Stimulated activated CD4-positive, alpha-beta T cell treated with anti-CD3 and anti-CD28 coated beads, Interleukin-1b, Interleukin-23, amount 100 ng/mL, for 48 hours (primary cell): ENCODE results near the gene DCAF8L2.
"Not testable (repeated sequence)": the region's sequence is repeated elsewhere in the genome, so short reads cannot be mapped to it uniquely, and the experiment has no call there.

Source experiments
- DNase-seq: peaks from one replicate; pipeline ENCODE4 v3.0.0-alpha.2; 2020

DCAF8L2 gene

DNA sequence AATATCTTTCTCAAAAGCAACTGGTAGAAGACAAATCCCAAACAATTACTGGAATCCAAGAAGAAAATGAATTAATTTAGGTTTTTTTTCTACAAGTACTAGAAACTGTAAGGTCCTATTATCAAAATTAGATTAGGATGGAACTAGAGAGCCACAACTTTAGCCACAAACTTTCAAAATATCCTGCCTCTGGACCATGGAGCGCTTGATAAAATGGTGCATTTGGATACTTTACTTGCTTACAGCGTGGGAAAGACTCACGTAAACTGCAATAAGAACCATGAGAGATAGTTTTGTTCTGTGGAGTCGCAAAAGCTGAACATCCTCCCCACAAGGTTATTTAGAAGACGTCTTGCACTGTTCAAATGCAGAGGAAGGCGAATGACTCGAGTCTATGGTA, at the start of gene DCAF8L2:
Gene DCAF8L2 (plus strand): TSS at position 301 of the 400 bp plus-strand sequence. CDS start 156,552 bp downstream, outside the sequence.
- no peak for DNase-seq

- not testable (repeated sequence) for DNase-seq
Measured at GRCh38 chrX:27541161-27541560, 49.0 kb upstream of the DCAF8L2 start.

- no peak for DNase-seq
Measured at GRCh38 chrX:27548624-27549023, 41.5 kb upstream of the DCAF8L2 start.

- no peak for DNase-seq
Measured at GRCh38 chrX:27549688-27550087, 40.5 kb upstream of the DCAF8L2 start.

- no peak for DNase-seq
Measured at GRCh38 chrX:27555514-27555913, 34.6 kb upstream of the DCAF8L2 start.

DNA sequence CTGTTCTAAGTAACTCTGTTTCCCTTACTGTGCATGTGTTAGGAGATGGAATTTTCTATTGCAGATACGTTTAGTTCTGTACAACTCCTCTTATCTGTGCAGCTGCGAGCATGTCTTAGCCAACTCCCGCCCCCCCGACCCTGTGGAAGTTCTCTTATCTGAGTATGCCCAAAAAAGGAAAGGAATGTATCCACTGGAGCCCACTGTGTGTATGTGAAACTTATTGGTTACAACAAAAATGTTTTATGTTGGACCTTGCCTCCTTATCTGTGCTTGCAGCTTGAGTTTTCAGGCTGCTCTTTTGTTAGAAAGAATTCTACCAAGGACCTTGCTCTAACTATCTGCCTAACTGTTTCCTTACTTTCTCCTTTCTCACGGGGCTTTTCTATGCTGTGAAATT, 24.2 kb upstream of the DCAF8L2 start:
- DNase-seq = no peak

DNA sequence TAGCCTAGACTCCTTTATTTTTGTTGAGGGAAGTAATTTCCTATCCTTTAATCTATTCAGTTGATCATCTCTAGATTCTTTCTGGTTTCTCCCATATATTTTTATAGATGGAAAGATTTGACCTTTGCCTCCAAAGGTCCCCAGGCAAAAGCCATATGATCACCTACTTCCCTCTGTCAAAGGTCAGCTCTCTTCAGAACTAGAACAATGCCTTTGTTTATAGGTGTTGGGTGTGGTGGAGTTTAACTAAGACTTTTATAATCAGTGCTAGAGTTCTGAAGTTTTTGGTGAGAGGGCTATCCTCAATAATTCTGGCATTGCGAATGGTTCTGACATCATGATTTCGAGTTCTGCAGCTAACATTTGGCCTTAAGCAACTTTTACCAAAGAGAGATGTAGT, 19.0 kb upstream of the DCAF8L2 start:
- DNase-seq = no peak

DNA sequence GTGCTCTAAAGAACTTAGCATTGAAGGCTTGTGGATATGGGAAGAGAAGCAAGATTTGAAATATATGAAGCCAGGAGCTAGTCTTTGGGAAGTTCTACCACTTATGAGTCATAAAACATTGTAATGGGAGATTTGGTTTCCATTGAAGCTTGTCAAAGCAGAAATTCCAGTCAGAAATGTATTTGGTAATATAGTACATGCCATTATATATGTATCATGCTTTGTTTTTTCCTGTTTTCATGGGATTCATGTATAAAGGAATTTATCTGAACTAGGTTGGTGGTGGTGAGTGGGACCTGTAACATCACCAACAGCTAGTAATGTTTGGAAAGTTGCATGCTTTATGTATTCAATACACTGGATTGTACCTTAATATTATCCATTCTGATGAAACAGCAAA, 14.6 kb upstream of the DCAF8L2 start:
- DNase-seq = no peak

GRCh38 chrX:27583976-27584375, 6.2 kb upstream of the DCAF8L2 start:
- DNase-seq = no peak

- DNase-seq = no peak
Measured at GRCh38 chrX:27591938-27592337, 1.8 kb downstream of the DCAF8L2 start.

DNA sequence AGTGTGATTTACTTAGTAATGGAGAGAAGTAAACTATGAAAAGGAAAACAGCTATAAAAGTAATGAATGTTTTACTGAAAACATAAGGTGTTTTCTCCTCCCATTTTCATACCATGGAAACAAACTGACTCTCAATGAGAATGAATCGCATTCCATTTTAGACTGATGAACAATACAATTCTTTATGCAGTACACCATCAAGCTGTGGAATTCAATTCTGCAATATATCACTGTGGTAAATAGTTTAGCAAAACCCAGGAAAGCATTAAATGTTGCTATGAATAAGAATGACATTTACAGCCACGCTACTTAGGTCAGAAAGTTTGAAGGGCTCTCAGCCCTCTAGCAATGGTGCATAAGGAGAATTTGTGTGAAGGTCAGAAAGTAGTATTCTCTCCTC, 7.4 kb downstream of the DCAF8L2 start:
- no peak for DNase-seq

DNA sequence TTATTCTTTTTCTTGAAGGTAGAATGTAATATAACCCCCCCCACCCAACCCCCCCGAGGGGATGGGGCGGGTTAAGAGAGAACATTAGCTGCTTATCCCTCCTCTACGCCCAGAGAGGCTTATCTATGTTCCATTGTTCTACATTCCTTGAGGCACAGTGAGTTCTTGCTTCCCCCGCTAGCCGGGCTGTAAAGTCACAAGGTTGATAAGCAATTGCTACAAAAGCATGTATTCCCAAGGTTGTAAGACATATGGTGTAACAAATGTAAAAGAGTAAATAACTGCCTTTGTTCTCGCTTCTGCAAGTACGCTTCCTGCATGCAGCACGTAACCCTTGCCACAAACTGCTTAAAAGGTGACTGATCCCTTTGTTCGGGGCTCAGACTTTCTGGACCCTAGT, 8.2 kb downstream of the DCAF8L2 start:
- no peak for DNase-seq

- no peak for DNase-seq
Measured at GRCh38 chrX:27599928-27600327, 9.8 kb downstream of the DCAF8L2 start.

DNA sequence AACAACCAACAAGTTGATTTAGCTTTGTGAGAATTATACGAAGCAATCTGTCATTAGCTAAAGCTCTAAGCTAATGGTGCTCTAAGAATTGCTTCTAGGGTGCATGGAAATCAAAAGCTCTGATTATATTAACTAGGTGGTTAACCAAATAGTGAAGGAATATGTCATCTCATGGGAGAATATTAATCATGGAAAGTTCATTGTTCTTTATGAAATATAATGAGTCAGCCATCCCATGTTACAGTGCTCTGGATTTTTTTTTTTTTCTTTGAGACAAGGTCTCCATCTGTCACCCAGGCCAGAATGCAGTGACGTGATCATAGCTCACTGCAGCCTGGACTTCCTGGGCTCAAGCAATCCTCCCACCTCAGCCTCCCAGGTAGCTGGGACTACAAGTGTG, 10.5 kb downstream of the DCAF8L2 start:
- DNase-seq = no peak

- no peak for DNase-seq
Measured at GRCh38 chrX:27608671-27609070, 18.5 kb downstream of the DCAF8L2 start.

DNA sequence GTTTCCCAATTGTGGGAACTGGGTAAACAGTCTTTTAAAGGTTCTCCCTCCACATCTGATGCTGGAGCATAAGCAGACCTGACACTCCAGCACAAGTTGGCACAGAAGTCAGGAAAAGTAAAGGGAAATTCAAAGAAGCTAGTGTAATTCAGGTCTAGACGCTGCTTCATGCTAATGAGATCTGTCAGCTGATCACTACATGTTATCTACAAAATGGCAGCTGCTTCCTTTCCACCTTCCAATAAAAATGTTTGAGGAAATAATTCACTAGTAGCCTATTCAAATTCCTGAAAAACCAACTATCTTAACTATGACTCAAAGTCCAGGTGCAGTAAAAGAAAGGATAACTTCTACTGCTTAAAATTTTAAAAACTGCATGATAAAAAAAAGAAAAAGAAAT, 29.3 kb downstream of the DCAF8L2 start:
- DNase-seq = no peak

- DNase-seq = no peak
Measured at GRCh38 chrX:27619975-27620374, 29.8 kb downstream of the DCAF8L2 start.

DNA sequence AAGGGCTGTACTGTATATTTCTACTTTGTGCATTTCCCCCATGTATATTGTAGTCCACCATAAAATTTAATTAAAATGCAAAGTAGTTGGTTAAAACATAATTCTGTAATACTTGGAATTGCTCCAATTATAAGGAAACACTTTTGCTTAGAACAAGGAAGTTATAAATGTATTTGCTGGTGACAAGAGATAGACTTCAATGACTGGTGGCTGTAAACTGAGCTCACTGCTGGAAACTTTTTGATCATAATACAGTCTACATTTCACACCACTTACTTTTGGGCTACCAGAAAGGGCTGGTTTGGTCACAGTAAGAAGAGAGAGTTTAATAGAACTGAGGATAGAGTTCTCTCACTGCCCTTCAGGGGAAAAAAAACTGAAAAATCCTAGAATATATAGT, 32.7 kb downstream of the DCAF8L2 start:
- no peak for DNase-seq

GRCh38 chrX:27626066-27626465, 35.9 kb downstream of the DCAF8L2 start:
- no peak for DNase-seq

DNA sequence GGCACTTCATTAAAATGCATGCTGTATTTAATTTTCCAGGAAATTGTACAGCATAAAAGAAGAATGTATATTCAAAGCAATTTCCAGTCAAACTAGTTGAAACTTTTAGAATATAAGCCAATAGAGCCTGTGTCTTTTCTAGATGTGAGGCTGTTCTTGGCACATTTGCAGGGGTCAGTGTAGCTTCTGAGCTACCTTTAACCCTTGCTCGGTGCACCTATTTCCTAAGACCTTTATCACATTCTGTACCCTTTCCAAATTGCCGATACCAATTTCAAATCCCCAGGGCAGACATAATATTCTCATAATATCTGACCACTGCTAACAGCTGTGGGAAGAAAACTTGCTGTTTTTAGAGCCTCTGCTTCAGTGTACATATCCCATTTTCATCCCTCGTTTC, 43.2 kb downstream of the DCAF8L2 start:
- no peak for DNase-seq

- DNase-seq = no peak
Measured at GRCh38 chrX:27656581-27656980, 66.4 kb downstream of the DCAF8L2 start.

DNA sequence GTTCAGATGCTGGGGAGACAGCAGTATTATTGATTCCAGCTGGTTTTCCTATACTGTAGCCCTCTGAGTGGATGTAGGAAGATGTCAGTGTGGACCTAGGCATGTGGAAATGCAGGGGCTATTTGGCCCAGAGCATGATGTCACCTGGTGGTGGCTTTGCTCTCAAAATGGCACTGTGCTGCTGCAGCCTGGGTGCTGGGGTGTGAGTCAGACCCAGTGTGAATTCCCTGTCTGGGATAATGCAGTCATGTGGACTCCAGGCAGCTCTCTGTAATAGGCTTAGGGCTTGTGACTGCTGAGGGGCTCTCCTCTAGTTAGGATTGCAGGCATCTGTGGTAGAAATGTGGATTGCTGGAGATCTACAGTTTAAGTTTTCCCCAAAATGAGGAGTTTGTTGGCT, 70.7 kb downstream of the DCAF8L2 start:
- DNase-seq = no peak

GRCh38 chrX:27671234-27671633, 81.1 kb downstream of the DCAF8L2 start:
- no peak for DNase-seq

DNA sequence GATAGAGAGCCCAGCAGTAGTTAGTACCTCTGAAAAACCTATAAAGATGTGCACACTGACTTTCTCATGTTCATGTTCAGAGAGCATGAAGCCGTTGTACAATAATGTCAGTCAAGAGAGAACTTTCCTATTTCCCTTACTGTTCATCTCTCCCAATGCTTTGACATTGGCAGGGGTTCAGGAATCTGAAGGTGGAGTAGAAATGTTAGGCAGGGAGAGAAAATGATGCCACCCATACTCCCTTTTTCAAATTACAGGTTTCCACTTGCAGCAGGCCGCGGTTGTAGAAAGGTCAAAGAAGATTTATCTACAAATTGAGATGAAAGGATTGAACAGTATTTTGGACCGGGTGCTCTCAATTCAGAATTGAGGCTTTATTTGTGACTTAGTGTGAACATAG, 84.3 kb downstream of the DCAF8L2 start:
- no peak for DNase-seq

DNA sequence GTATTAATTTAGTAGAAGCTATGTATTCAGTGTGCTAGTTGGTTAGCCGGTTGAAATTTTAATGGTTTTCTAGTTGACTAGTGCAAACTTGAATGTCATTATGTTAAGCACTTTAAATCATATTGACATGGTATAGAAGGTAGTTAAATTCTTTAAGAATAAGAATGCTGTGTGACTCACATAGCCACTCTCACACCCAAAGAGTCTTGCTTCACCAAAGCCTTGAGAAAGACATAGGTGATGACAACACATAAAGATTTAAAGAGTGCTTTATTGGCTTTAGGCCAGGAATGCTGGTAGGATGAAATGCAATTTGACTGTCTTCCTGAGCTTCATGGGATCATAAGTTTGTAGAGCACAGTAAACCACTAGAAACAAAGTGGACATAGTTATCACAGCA, 85.3 kb downstream of the DCAF8L2 start:
- DNase-seq = no peak

GRCh38 chrX:27679281-27679680, 89.1 kb downstream of the DCAF8L2 start:
- no peak for DNase-seq
